HEK293 (cell line): ENCODE data around the gene NAGLU.

Experiments
- CTCF ChIP-seq: fragments of 450-650 bp; formaldehyde crosslinking; IDR thresholded peaks from 2 replicates; pipeline ENCODE4 v1.5.1; 2016; ENCODE audit warnings: missing biosample characterization, missing genetic modification characterization
- FEZF1 ChIP-seq: fragments of 450-650 bp; formaldehyde crosslinking; IDR thresholded peaks from 2 replicates; pipeline ENCODE4 v1.5.1; 2016; ENCODE audit warnings: missing biosample characterization, missing genetic modification characterization
- PATZ1 ChIP-seq: fragments of 450-650 bp; formaldehyde crosslinking; IDR thresholded peaks from 2 replicates; pipeline ENCODE4 v1.5.1; 2016; ENCODE audit warnings: missing biosample characterization, missing genetic modification characterization
- PRDM2 ChIP-seq: fragments of 450-650 bp; formaldehyde crosslinking; IDR thresholded peaks from 2 replicates; pipeline ENCODE4 v1.5.1; 2016; ENCODE audit warnings: missing biosample characterization, missing genetic modification characterization, borderline replicate concordance
- TRIM28 ChIP-seq: IDR thresholded peaks from 2 replicates; pipeline ENCODE4 v1.6.1; 2011; ENCODE audit warnings: low read length, control low read depth, borderline replicate concordance
- YY2 ChIP-seq: fragments of 450-650 bp; formaldehyde crosslinking; IDR thresholded peaks from 2 replicates; pipeline ENCODE4 v1.5.1; 2016; ENCODE audit warnings: missing biosample characterization, missing genetic modification characterization
- ZBTB17 ChIP-seq: fragments of 450-650 bp; formaldehyde crosslinking; IDR thresholded peaks from 2 replicates; pipeline ENCODE4 v1.5.1; 2016; ENCODE audit warnings: missing biosample characterization, missing genetic modification characterization
- ZNF2 ChIP-seq: fragments of 450-650 bp; formaldehyde crosslinking; IDR thresholded peaks from 2 replicates; pipeline ENCODE4 v1.5.1; 2016; ENCODE audit warnings: missing biosample characterization, missing genetic modification characterization
- ZNF214 ChIP-seq: fragments of 450-650 bp; formaldehyde crosslinking; IDR thresholded peaks from 2 replicates; pipeline ENCODE4 v1.5.1; 2017; ENCODE audit warnings: missing biosample characterization, mild to moderate bottlenecking, missing genetic modification characterization, borderline replicate concordance
- ZNF280C ChIP-seq: fragments of 450-650 bp; formaldehyde crosslinking; IDR thresholded peaks from 2 replicates; pipeline ENCODE4 v1.5.1; 2016; ENCODE audit warnings: missing biosample characterization, missing genetic modification characterization
- ZNF335 ChIP-seq: fragments of 450-650 bp; formaldehyde crosslinking; conservative IDR thresholded peaks from 2 replicates; pipeline ENCODE4 v1.5.1; 2016; ENCODE audit warnings: missing biosample characterization, missing genetic modification characterization
- ZNF366 ChIP-seq: fragments of 450-650 bp; formaldehyde crosslinking; conservative IDR thresholded peaks from 2 replicates; pipeline ENCODE4 v1.5.1; 2016; ENCODE audit warnings: missing biosample characterization, missing genetic modification characterization
- ZNF449 ChIP-seq: fragments of 450-650 bp; formaldehyde crosslinking; IDR thresholded peaks from 2 replicates; pipeline ENCODE4 v1.5.1; 2017; ENCODE audit warnings: missing biosample characterization, mild to moderate bottlenecking, missing genetic modification characterization, moderate library complexity
- ZNF501 ChIP-seq: fragments of 450-650 bp; formaldehyde crosslinking; IDR thresholded peaks from 2 replicates; pipeline ENCODE4 v1.5.1; 2016; ENCODE audit warnings: missing biosample characterization, missing genetic modification characterization
- ZNF514 ChIP-seq: fragments of 450-650 bp; formaldehyde crosslinking; IDR thresholded peaks from 2 replicates; pipeline ENCODE4 v1.5.1; 2016; ENCODE audit warnings: missing biosample characterization, missing genetic modification characterization
- ZNF623 ChIP-seq: fragments of 450-650 bp; formaldehyde crosslinking; IDR thresholded peaks from 2 replicates; pipeline ENCODE4 v1.5.1; 2016; ENCODE audit warnings: missing biosample characterization, missing genetic modification characterization
- ZNF624 ChIP-seq: fragments of 450-650 bp; formaldehyde crosslinking; IDR thresholded peaks from 2 replicates; pipeline ENCODE4 v1.5.1; 2017; ENCODE audit warnings: missing biosample characterization, missing genetic modification characterization
- ZNF654 ChIP-seq: fragments of 450-650 bp; formaldehyde crosslinking; IDR thresholded peaks from 2 replicates; pipeline ENCODE4 v1.5.1; 2016; ENCODE audit warnings: low read depth, missing biosample characterization, missing genetic modification characterization
- ZNF660 ChIP-seq: fragments of 450-650 bp; IDR thresholded peaks from 2 replicates; pipeline ENCODE4 v1.5.1; 2018; ENCODE audit warnings: missing biosample characterization, mild to moderate bottlenecking, missing genetic modification characterization
- ZNF830 ChIP-seq: fragments of 450-650 bp; IDR thresholded peaks from 2 replicates; pipeline ENCODE4 v1.5.0; 2018; ENCODE audit warnings: missing biosample characterization, missing genetic modification characterization, low read depth, mild to moderate bottlenecking, moderate library complexity
- ZSCAN23 ChIP-seq: fragments of 450-650 bp; formaldehyde crosslinking; IDR thresholded peaks from 2 replicates; pipeline ENCODE4 v1.5.1; 2016; ENCODE audit warnings: missing biosample characterization, missing genetic modification characterization
- ZSCAN5A ChIP-seq: fragments of 450-650 bp; formaldehyde crosslinking; IDR thresholded peaks from 2 replicates; pipeline ENCODE4 v1.5.1; 2016; ENCODE audit warnings: missing biosample characterization, missing genetic modification characterization

The NAGLU gene

GRCh38 chr17:42578282-42578869 is 42.3 kb downstream of the NAGLU start (continued):
- TF ChIP-seq PRDM2 (tag by site-specific recombination) = no peak
- TF ChIP-seq ZNF2 = peak; percentile 42
- no peak for TF ChIP-seq ZNF214
- TF ChIP-seq ZNF623 (tag by site-specific recombination) = no peak
- no peak for TF ChIP-seq ZNF449 (tag by site-specific recombination)
- no peak for TF ChIP-seq ZSCAN5A (tag by site-specific recombination)
- 0 out of 2 replicates have a peak, but pooled peaks have one; percentile 32 for TF ChIP-seq ZNF366 (tag by site-specific recombination)
- peak; percentile 76 for TF ChIP-seq PATZ1 (tag by site-specific recombination)
- TF ChIP-seq ZNF280C (tag by site-specific recombination) = no peak
- no peak for TF ChIP-seq ZNF501 (tag by site-specific recombination)
- no peak for TF ChIP-seq ZNF624 (tag by site-specific recombination)
- TF ChIP-seq CTCF (tag by site-specific recombination) = peak; percentile 87
- peak; percentile 75; the same call in 1 of the 2 replicates for TF ChIP-seq ZNF660
- TF ChIP-seq ZSCAN23 = no peak
- TF ChIP-seq ZNF830 = no peak
- peak; percentile 13; the same call in 1 of the 2 replicates for TF ChIP-seq ZNF335
- no peak for TF ChIP-seq ZNF514
- TF ChIP-seq TRIM28 = no peak
- TF ChIP-seq ZBTB17 (tag by site-specific recombination) = peak; percentile 78
- TF ChIP-seq YY2 (tag by site-specific recombination) = no peak
- TF ChIP-seq ZNF654 (tag by site-specific recombination) = peak; percentile 68
- TF ChIP-seq FEZF1 = no peak
